AML-193 (cell line): Measurements from ENCODE around the gene RAP1GAP2.

Source experiments
- DNase-seq, 2 experiments: peaks; one replicate each; lab custom pipeline; 2025; lab: John Stamatoyannopoulos, UW

Gene RAP1GAP2

DNA sequence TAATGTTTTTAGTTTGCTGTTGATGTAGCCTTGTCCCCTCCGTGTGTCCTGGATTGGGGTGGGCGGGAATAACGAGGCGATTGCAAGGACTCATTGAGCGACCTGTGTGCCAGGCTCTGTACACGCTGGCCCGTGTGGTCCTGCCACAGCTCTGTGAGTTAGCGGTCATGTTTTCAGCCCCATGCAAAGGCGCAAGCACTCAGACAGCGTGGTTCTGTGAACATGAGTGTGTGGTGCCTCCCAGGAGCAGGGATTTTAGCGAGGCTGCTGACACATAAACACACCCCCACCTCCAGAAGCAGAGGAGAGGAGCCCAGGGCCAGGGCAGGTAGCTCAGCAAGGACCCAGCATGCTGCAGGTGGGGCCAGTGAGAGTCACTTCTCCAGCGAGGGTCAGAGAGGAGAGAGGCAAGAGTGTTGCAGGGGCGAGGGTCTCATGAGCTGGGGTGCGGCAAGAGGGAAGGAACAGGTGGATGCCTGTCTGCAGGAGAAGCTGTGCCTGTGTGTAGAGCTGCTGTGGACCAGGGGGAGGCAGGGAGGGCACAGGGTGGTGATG, 151.8 kb downstream of the RAP1GAP2 start:
- DNase-seq: no peak

DNA sequence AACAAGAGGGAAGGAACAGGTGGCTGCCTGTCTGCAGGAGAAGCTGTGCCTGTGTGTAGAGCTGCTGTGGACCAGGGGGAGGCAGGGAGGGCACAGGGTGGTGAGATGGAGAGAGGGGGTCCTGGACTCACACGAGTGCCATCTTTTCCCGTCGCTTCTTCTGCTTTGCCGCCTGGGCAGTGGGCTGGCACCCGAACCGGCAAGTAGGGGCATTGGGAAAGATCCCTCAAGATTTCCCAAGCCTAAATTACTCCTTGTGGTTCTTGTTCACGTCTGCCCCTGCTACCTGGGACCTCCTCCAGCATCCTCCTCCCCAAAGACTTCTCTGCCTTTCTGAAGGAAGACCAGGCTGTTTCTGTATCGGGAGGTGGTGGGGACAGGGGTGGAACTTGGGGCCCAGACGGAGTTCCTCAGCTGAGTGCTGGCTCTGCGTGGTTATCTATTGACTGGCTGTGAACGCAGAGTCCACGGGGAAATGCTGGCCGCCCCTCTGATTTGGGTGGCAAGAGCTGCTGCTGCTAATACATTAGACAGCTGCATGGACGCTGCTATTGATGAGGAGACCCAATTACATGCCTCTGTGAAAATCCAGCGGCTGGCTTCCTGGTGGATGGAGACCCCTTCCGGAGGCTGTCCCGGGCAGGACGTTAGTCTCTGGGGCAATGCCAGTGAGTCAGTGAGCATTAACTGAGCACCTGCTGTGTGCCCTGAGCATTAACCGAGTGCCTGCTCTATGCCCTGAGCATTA, 152.7 kb downstream of the RAP1GAP2 start:
- no peak for DNase-seq

DNA sequence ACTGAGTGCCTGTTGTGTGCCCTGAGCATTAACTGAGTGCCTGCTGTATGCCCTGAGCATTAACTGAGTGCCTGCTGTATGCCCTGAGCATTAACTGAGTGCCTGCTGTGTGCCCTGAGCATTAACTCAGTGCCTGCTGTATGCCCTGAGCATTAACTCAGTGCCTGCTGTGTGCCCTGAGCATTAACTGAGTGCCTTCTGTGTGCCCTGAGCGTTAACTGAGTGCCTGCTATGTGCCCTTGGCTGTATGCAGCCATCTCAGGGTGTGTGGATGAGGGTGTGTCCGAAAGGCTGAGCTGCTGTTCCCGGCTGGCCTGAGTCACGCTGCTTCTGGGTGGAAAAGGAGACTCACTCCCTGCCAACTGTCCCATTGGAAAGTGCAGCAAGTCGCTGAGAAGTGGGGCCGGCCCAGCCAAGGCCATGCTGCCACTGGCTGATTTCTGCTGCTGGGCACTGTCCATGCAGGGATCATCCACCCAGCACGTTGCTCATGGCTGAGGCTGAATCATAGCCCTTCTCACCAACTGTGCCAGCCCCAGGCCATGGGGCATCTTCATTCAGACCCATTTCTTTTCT, 153.3 kb downstream of the RAP1GAP2 start:
- no peak for DNase-seq

DNA sequence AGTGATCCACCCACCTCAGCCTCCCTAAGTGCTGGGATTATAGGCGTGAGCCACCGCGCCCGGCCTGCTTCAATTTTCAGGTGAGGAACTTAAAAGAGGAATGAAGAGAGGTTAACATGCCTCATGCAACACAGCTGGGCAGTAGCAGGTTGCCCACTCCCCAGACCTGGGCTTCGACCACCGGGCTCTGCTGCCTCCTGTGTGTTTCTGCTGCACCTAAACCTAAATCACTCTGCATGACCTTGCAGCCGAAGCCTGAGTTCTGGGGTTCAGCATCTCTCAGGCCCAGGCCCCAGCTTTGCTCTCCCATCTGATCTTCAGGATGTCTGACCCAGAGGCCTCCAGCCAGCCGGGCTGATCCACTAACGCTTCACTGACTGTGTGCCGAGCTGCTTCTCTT, 154.6 kb downstream of the RAP1GAP2 start:
- no peak for DNase-seq

DNA sequence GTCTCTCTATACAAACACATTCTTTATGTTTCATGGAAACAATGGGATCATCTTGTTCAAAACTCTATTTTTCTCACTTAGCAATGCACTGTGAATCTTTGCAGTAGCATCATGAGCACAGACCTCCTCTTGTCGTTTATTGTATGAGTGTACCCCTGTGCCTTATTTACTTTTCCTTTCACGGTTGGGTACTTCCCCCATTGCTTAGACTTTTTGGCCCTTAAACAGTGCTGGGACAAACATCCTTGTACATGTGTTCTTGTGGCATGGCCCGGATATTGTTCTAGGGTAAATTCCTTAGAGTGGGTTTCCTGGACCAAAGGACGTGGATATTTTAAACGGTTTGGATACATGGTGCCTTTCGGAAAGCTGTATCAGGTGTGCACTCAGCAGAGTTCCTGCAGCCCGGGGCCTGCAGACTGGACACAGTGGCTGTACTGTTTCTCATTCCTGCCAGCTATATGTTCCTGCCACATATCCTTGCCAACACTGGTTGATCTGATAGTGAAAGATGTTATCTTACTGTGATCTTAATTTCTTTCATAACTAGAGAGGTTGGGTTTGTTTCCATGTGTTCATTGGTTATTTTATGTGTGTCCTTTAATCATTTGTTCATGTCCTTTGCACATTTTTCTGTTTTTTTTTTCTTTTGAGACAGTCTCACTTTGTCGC, 156.1 kb downstream of the RAP1GAP2 start:
- DNase-seq: no peak

DNA sequence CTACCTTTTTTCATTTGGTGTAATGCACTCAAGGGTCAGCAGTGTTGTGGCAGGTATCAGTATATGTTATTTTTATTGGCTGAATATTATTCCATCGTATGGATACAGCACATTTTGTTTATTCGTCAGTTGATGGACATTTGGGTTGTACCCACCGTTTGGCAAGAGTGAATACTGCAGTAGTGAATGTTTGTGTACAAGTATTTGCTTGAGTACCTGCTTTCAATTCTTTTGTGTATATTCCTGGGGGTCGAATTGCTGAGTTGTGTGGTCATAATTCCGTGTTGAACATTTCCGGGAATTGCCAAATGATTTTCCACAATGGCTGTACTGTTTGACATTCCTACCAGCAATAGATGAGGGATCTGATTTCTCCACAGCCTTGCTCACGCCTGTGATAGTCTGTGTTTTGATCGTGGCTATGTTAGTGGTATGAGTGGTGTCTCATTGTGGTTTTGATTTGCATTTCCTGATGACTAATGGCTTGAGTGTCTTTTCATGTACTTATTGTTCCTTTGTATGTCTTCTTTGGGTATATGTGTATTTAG, 158.7 kb downstream of the RAP1GAP2 start:
- peak in 1 of 2 experiments; percentile 0 for DNase-seq

DNA sequence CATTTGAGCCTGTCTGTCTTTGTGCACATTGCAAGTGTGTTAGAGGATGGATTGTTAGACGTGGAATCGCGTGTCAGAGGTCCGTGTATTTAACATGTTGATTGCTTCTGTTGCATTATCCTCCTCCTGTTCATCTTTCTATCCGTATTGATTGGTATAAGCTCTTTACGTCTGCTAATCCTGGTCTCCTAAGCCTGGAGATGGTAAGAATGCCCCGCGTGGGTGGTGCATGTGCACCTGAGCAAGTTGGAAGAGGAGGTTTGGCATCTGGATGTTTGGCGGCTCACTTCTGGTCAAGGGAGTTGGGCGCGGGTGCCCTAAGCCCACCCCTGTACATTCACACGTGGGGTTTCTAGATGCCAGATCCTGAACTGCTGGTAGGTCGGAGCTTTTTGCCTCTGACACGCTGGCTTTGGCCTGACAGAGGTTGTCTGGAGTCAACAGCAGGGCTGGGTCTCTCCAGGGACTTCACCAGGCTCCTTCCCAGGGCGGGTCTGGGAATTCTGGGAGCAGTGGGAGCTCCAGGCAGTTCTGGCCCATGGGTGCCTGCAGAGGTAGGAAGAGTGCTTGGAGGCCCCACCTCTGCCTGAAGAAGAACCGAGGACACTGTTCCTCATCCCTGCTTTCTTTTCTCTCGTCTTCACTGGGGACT, 159.8 kb downstream of the RAP1GAP2 start:
- no peak for DNase-seq

DNA sequence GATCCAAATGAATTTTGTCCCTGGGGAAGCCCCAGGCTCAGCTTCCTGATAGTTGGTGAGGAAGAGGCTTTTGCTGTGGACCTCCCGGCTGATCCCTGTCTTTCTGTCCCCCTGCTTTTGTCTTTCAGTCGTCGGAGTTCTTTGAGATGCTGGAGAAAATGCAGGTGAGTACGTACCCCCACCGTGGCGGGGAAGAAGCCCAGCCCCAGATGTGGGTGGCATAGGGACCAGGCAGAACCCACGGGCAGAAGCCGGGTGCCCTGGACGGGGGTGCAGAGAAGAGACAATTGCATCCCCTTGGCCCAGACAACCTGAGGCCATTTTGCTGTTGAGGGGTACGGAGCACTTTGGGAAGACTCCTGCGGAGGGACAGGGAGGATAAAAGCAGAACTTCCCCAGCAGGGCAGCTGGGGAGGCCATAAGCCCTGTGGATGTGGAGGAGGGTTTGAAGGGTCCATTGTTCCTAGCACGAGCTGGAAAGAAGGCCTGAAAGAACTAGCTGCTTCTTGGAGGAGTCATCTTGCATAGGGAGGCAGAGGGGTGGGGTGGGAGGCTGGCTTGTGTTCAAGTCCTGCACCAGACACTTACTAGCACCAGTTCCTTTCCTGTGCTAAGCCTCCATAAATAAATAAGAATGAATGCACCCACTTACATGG, 161.5 kb downstream of the RAP1GAP2 start:
- DNase-seq: no peak

DNA sequence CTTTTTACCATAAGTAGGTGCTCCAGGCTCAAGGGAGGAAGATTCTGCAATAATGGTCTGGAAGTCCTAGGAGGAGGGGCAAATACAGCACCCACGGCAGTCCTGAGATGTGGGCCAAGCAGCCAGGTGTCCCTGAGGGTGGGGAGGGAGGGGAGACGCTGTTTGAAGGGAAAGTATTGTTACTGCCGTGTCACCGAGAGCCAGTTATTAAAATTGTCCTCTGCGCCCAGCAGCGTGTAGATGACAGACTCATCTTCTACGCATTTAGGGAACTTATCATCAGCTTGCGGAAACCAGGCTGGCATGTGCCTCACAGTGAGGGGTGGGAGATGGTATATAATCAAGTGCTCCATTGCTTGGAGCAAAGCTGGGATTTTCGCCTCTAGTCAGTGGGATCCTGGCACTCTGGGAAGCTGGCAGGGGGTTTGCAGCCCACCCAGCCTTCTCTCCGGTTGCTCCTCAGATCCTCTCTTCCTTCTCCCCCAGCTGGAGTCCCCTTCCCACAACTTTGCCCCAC, 162.5 kb downstream of the RAP1GAP2 start:
- no peak for DNase-seq

DNA sequence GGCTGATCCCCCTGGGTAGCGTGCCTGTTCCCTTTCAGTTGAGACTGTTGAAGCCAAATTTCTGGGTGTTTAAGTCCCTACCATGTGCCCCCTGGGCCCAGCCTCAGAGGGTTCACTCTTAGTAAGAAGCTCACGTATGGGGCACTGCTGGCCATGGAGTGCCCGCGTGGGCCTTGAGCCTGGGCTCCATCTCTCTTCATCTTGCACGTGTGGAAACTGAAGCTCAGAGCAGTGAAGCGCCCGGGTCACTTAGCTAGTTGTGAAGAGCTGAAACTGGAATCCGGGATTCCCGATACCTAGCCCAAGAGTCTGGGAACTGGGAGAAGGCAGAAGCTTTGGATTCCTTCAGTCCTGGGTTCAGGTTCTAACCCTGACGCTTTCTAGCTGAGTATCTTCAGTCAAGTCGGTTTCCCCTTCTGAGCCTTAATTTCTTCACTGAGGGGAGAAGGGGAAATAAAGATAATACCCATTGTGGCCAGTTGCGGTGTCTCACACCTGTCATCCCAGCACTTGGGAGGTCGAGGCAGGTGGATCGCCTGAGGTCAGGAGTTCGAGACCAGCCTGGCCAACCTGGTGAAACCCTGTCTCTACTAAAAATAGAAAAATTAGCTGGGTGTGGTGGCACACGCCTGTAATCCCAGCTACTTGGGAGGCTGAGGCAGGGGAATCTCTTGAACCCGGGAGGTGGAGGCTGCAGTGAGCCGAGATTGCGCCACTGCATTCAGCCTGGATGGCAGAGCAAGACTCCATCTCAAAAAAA, 163.3 kb downstream of the RAP1GAP2 start:
- DNase-seq: no peak

DNA sequence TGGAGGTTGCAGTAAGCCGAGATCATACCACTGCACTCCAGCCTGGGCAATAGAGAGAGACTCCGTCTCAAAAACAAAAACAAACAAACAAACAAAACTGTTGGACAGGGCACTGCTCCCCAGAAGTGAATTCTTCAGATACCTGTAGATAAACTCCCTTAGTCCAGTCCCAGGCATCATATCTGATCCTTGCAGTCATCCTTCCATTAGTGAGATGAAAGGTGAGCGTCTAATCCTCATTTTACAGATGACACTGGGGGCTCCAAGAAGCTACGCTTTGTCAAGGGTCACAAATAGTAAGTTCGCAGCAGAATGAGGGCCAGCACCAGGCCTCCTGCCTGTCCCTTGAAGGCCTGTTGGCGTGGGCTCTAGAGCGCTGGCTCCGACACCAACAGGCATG, 165.2 kb downstream of the RAP1GAP2 start:
- no peak for DNase-seq

DNA sequence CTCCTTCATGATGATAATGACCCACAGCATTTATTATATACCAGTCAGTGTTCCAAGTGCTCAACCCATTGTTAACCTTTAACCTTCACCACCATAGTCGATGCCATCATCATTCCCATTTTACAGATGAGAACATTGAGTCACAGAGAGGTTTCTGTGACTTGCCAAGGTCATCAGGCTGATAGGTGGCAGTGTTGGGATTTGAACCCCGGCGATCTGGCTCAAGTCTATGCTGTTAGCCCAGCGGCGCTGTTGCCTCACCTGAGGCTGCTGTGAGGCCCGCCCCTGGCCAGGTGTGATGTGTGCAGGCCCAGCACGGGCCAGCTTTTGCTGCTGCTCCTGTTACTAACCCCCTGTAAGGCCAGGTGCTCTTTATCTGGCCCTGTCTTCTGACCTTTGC, 166.0 kb downstream of the RAP1GAP2 start:
- no peak for DNase-seq

DNA sequence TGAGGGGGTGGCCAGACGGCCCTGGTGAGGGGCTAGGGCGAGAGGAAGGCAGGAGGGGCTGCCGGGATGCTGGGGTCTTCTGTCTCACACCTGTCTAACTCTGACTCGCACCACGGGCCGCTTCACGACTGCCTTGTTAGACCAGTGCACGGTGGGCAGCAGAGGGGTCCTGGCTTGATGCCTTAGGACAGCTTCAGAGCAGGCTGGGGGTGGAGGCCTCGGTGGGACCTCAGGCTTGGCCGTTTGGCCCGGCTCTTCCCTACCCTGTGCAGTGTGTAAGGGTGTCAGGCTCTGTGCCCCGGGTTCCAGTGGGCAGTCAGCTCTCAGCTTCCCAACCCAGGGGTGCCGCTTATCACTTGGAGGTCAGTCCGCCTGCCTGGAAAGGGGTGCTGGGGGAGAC, 166.5 kb downstream of the RAP1GAP2 start:
- DNase-seq: no peak

DNA sequence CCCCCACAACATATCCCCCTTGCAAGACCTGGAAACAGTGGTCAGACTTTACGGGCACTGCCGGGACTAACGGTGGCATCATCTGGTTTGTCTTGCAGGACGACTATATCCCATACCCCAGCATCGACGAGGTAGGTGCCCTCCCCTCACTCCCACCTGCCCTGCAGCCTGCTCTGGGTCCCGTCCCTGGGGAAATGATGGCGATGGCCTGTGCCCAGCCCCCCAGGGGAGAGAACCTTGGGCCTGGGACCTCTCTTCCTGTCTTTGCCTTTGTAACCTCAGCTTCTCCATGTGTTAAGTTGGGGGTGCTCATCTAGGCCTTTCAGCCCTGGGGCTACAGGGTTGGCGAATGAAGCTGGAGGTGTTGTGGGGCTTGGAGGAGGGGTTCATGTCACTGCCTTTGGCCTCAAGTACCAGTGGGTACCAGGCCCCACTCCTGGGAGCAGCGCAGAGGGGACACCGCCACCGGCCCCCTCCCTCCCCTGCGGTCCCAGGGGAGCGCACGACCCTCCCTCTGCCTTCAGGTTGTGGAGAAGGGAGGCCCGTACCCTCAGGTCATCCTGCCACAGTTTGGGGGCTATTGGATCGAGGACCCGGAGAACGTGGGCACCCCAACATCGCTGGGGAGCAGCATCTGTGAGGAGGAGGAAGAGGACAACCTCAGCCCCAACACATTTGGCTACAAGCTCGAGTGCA, 167.2 kb downstream of the RAP1GAP2 start:
- DNase-seq: no peak

DNA sequence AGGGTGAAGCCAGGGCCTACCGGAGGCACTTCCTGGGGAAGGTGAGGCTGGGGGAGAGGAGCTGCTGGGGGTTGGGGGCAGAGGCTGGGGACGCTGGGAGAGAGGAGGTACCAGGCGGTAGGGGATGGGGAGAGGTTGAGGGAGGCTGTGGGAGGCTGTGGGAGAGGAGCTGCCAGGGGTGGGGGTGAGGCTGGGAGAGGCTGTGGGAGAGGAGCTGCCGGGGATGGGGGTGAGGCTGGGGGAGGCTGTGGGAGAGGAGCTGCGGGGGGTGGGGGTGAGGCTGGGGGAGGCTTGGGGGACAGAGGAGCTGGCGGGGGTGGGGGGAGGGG, 167.8 kb downstream of the RAP1GAP2 start:
- DNase-seq: no peak

DNA sequence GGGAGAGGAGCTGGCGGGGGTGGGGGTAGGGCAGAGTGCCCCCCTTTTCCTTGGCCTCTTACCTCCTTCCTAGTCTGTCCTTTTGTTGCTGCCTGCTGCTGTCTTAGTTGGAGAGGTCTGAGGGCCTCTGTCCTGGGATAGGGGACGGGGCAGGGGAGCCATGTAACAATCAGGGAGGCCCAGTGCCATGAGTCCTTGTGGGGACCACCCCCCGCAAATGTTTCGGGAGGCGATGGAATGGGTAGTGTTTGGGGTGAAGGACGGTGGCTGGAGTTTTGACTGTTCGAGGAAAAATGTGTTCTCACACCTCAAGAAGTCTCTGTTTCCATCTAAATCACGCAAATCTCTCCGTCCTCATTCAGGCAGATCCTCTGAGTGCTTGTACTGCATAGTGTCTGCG, 168.1 kb downstream of the RAP1GAP2 start:
- no peak for DNase-seq

DNA sequence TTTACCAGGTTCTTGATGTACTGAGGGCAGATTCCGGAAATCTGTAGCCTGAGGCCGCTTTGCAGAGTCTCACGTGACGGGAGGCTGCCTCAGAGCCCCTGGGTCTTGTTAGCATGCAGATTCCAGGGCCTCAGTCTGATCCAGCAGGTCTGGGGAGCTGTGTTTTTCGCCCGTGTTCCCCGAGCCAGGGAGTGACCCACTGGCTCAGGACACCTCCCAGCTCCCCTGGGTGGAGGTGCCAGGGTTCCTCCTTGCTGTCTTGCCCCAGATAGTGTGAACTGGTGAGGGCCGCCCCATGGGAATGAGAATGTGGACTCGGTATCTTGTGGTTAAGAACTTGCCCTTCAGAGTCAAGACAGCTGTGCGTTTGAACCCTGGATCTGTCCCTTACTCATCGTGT, 168.6 kb downstream of the RAP1GAP2 start:
- DNase-seq: no peak

DNA sequence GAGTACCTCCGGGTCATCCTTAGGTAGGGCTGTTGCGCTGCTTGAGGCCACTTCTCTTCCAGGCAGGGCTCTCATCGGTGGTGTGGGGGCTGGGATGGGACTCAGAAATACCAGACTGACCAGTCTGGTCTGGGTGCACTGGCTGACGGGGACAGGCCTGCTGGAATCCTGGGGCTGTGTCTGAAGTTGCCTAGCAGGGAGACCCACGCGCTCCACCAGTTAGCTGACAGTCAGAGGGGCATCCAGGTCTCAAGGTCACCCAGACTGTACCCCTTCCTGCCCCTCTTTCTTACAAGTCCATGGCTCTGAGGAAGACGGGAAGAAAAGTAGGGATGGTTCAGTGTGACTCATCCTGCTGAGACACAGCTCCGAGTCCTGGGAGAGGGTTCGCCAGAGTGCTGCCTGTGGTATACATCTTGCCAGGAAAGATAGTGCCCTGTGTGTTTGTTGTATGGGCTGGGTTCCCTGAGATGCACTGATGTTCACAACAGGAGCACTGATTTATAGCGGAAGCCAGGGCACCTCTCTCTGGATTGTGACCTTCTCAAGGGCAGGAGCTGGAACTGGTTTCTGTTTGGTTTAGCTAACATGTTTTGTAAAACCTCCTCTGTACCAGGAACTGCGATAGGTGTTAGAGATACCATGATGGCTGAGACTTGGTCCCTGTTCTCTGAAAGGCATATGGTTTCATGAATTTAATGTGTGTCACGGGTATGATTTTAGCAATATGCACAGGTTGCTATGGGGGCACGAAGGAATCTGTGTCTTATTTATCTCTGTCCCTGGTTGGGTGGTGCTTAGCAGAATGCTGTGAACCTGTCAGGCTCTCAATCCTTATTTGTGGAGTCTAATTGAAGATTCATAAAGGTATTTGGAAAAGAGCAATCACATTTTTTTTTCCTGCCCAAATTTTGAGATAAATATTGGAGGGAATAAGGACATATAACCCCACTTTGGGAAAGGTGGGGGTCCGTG, 169.7 kb downstream of the RAP1GAP2 start:
- no peak for DNase-seq

DNA sequence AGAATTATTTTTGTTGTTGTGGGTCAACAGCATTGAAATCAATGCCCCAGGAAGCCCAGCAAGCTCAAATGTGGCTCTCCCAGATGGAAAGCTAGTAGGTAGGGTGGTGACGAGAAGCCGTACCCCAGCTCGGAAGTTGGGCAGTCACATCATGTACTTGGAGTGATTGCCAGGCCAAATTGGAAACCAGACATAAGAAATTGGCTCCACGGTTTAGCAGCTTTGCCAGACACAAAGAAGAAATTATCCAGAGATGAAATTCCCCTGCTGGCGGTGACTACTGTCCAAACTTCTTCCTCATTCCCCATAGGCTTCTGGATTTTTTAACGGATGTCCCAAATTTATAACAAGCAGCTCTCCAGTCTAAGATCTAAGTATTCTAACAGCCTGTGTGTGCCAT, 171.3 kb downstream of the RAP1GAP2 start:
- no peak for DNase-seq
